MG63 (cell line): ENCODE results near the gene OR4K1. TPM values are rescaled to one million over a fixed set of nuclear protein-coding genes. Genes with fewer than 3 reads are reported as not detected.
A peak's percentile ranks its signal among the peaks of the same experiment; 100 is the strongest.
"Not testable (repeated sequence)": the region's sequence is repeated elsewhere in the genome, so short reads cannot be mapped to it uniquely, and the experiment has no call there.

Experiments used
- DNase-seq: peaks from one replicate; pipeline ENCODE4 v3.0.0-alpha.2; 2020
- H3K27me3 ChIP-seq: fragments of 250-450 bp; sonication (Bioruptor Pico); 2 replicates; pipeline ENCODE4 v1.5.1; 2020; ENCODE audit warnings: mild to moderate bottlenecking, moderate library complexity
- H3K36me3 ChIP-seq: fragments of 250-450 bp; sonication (Bioruptor Pico); 2 replicates; pipeline ENCODE4 v1.5.1; 2020; ENCODE audit warnings: mild to moderate bottlenecking, moderate library complexity
- H3K4me3 ChIP-seq: fragments of 250-450 bp; sonication (Bioruptor Pico); 2 replicates; pipeline ENCODE4 v1.5.1; 2020; ENCODE audit warnings: mild to moderate bottlenecking, moderate library complexity
- H3K9me3 ChIP-seq: fragments of 250-450 bp; sonication (Bioruptor Pico); 2 replicates; pipeline ENCODE4 v1.5.1; 2020; ENCODE audit warnings: mild to moderate bottlenecking, moderate library complexity
- total RNA-seq: library from RNA; depleted of rRNA; stranded (reverse); fragments of >200 nt; shearing (Covaris generic); gene quantifications from 2 replicates; pipeline ENCODE4 v1.2.3, GENCODE V29; 2014; ENCODE audit warnings: low replicate concordance; rRNA removed

OR4K1 gene, protein sequence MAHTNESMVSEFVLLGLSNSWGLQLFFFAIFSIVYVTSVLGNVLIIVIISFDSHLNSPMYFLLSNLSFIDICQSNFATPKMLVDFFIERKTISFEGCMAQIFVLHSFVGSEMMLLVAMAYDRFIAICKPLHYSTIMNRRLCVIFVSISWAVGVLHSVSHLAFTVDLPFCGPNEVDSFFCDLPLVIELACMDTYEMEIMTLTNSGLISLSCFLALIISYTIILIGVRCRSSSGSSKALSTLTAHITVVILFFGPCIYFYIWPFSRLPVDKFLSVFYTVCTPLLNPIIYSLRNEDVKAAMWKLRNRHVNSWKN
- total RNA-seq, result not detected in 2 replicates

DNA sequence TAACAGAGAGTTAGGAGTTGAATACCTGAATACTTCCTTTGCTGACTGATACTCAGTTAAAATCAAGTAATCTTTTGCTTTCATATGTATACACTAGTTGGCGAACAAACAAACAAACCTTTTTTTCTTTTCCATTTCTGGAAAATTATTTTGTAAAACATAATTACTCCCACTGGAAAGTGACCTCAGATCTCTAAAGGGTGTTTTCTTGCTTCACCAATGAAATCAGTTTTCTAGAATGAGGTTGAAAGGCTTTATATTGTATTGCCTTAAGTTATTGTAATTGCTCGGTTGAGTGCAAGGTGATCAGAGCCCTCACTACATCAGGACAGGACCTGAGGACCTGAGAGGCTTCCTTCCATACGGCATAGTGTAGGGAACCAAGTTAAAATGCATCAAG, at the start of gene OR4K1:
Gene OR4K1 (plus strand): TSS at position 301 of the 400 bp plus-strand sequence. CDS start 4,750 bp downstream, outside the sequence.
- Histone ChIP-seq H3K9me3 (no peaks in the 10 kb centered on the region), H3K27me3 (no peaks in the 10 kb centered on the region), H3K36me3 (no peaks in the 10 kb centered on the region), H3K4me3 (no peak within 1 kb of the TSS)
- no peak for DNase-seq

DNA sequence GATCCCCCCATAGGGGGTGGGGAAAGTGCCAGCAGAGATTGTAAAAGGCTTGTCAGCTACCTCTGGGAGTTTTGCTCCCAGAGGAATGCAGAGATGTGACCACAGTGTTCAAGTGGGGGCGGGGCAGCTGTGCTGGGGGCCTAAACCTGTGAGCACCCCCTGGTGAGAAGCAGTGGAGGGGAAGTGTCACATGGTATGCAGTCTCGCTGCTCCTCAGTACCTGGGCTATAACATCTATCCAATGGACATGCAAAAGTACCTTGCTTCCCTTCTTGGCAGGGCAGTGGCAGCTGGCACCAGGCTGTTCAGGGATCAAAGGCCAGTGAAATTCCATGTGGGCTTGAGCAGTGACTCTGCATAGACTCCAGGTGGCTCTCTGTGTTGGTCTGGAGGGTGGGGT, 35.4 kb upstream of the OR4K1 start:
- no peak for DNase-seq

DNA sequence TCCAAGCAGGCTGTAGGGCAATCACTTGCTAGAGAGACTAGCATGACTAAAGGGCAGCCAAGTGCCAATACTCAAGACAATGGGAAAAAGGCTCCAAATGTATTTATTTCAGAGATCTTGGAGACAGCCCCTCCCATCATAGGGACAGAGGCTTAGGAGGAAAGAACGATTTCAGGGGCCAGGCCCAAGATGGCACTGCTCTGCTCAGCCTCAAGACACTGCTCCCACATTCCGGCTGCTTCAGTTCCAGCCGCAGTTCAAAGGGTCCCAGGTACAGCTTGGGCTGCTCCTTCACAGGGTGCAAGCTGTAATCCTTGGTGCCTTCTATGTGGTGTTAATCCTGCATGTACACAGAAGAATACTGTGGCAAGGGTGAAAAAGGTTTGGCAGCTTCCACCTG, 29.7 kb upstream of the OR4K1 start:
- no peak for DNase-seq
- H3K4me3 ChIP-seq, result no peak overlapping the region
- H3K27me3 ChIP-seq, result no peaks in the 10 kb centered on the region
- no peaks in the 10 kb centered on the region for H3K9me3 ChIP-seq
- no peaks in the 10 kb centered on the region for H3K36me3 ChIP-seq

More for the DNA sequence above, 35.4 kb upstream of the OR4K1 start:
- Histone ChIP-seq H3K27me3 (no peaks in the 10 kb centered on the region), H3K36me3 (no peaks in the 10 kb centered on the region), H3K9me3 (peaks cover 3% of the 10 kb centered on the region; the same call in 1 of the 2 replicates), H3K4me3 (no peak overlapping the region)

DNA sequence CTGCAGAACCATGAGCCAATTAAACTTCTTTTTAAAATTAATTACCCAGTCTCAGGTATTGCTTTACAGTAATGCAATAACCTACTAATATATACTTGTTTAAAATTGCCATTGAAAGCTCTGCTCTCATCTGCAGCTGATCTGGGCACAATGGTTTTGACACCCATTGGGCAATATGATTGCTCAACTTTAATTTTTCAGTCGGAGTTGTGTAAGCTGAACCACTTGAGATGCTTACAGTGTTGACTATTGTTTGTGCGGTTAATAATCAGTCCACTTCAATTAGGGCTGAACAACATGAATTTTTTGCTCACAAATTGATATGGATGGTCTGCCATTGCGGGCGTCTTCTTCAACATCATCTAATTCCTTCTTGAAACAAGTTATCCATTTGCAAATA, 28.3 kb upstream of the OR4K1 start:
- no peak for DNase-seq
- H3K4me3 ChIP-seq, result no peak overlapping the region
- H3K36me3 ChIP-seq, result no peaks in the 10 kb centered on the region
- no peaks in the 10 kb centered on the region for H3K9me3 ChIP-seq
- H3K27me3 ChIP-seq, result no peaks in the 10 kb centered on the region

DNA sequence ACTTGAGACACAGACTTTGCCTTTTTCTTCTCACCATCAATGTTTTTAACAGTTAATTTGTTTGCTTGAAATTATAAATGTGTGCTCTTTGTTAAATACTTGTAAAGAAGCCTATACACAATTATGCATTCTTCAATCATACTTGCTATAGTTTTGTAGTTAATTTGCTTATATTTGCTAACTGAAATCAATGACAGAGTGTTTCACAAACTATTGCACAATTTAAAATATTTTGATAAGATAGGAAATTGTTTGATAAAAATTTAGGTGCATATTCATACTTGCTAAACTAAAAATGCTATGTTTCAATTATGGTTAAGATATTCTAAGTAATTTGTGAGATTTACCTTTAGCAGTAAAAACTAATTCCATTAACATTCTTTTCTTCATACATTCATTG, 24.1 kb upstream of the OR4K1 start:
- no peak overlapping the region for H3K4me3 ChIP-seq
- no peaks in the 10 kb centered on the region for H3K36me3 ChIP-seq
- no peak for DNase-seq
- no peaks in the 10 kb centered on the region for H3K9me3 ChIP-seq
- H3K27me3 ChIP-seq, result no peaks in the 10 kb centered on the region

DNA sequence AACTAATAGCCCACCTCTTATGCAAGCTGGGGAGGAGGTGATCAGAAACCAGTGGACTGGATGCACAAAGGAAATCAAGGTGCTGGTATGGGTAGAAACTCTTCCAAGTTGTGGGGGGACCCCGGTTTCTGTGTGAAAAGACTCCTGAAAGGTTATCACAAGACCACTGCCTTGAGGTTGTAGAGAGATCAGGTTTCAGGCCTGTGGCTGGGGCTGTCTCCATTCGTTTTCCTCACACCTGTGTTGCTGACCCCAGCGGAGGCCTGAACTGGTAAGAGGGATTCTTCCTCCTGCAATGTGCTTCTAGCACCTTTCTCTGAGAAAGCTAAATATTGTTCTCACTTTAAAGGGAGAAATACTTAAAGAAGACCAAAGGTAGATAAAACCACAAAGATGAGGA, 19.6 kb upstream of the OR4K1 start:
- Histone ChIP-seq H3K4me3 (no peak overlapping the region), H3K36me3 (no peaks in the 10 kb centered on the region), H3K27me3 (no peaks in the 10 kb centered on the region), H3K9me3 (no peaks in the 10 kb centered on the region)
- DNase-seq, result no peak

DNA sequence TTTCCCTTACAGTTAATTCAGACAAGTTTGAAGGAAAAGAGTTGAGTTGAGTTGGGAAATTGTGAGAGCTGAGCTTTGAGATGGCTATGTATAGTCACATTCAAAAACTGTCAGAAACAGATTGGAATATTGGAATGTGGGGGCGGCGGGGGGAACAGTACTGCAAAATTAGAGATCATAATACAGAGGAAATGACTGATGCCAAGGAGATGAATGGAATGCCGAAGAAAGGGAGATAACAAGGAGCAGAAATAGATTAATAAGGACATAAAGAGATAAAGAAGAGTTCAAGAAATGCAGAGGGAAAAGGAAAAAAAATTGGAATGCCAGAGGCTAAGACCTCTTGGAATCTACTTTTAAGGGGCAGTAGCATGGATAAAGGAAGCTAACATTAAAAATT, 13.5 kb upstream of the OR4K1 start:
- Histone ChIP-seq H3K4me3 (no peak overlapping the region), H3K36me3 (no peaks in the 10 kb centered on the region), H3K9me3 (no peaks in the 10 kb centered on the region), H3K27me3 (no peaks in the 10 kb centered on the region)
- no peak for DNase-seq

DNA sequence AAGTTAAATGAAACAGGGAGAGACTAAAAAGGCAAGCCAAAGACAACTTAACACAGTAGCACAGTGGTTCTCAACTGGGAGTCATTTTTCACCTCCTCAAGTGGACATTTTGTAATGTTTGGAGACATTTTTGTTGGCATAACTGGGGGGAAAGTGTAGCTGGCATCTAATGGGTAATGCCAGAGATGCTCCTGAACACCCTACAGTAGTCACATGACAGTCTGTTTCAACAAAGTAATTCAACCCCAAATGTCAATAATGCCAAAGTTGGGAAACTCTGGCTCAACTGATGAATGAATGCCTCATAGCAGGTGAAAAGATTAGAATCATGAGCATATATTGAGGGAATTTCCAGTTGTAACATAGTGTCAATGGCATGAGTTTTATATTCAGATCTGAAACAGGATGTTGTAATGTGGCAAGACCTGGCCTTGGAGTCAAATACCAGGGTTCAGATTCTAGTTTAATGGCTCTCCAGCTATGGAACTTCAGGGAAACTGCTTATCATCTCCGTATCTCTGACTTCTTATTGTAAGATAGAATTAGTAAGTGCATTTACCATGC, 12.7 kb upstream of the OR4K1 start:
- DNase-seq, result no peak
- no peaks in the 10 kb centered on the region for H3K27me3 ChIP-seq
- no peaks in the 10 kb centered on the region for H3K9me3 ChIP-seq
- no peaks in the 10 kb centered on the region for H3K36me3 ChIP-seq
- H3K4me3 ChIP-seq, result no peak overlapping the region

DNA sequence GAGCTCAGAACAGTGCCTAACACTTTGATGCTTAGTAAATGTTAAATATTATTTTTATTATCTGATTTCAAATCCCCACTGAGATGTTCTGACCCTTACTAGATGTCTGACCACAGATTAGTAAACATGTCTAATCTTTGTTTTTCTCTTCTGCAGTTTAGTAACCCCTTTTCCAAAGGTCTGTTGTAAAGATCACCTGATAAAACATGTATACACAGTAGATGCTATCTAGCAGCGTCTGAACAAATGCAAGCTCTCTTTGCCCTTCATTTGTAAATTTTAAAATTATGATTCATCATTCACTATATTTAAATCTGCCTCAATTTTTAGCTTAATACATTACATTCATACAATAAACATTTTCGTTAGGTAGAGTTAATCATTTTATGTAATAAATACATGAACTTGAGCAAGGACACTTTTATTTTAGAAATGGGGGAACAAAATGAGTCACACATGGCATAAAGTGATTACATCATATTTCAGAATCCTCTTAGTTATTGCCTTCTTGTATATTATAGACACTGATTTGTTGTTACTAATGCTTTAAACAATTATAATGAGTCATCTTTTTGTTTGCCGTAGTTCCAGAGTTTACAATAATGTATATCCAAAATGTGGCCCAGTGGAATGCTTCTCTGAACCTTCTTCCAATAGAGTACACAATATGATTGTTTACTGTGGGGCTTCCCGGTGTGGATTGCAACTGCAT, 12.0 kb upstream of the OR4K1 start:
- no peaks in the 10 kb centered on the region for H3K36me3 ChIP-seq
- peak; percentile 8 for DNase-seq
- H3K4me3 ChIP-seq, result no peak overlapping the region
- no peaks in the 10 kb centered on the region for H3K27me3 ChIP-seq
- H3K9me3 ChIP-seq, result no peaks in the 10 kb centered on the region

DNA sequence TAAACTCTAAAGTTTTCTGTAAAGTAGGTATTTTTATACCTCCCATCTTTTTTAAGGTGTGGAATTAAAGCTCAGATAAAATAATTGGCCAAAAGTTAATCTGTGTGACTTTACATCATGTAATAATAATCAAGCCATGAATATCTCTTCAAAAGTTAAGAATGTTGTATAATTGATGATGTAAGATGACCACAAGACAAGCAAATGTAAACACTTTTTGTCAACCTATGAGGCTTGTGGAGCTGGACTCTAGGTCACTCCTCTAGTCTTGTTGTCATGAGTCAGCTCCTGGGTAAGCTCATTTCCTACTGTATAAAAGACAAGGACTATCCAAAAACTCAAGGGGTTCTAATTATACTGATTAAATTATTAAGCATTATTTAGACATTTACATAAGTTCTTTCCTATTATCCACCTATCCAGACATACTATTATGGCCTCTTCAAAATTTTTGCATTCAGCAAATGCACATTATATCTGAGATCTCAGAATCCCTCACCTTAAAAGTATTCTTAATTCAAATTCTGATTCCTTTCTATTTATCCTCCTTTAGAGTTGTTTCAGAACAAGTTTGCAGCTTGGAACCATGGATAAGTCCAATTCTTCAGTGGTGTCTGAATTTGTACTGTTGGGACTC, 10.6 kb upstream of the OR4K1 start, which contains the start of gene OR4K5:
Gene OR4K5 (plus strand): TSS at position 587 of the 637 bp plus-strand sequence. CDS start 0 bp downstream, at position 587.
- no peak for DNase-seq
- H3K9me3 ChIP-seq, result no peaks in the 10 kb centered on the region
- H3K27me3 ChIP-seq, result no peaks in the 10 kb centered on the region
- H3K36me3 ChIP-seq, result no peaks in the 10 kb centered on the region
- H3K4me3 ChIP-seq, result no peak within 1 kb of the TSS

DNA sequence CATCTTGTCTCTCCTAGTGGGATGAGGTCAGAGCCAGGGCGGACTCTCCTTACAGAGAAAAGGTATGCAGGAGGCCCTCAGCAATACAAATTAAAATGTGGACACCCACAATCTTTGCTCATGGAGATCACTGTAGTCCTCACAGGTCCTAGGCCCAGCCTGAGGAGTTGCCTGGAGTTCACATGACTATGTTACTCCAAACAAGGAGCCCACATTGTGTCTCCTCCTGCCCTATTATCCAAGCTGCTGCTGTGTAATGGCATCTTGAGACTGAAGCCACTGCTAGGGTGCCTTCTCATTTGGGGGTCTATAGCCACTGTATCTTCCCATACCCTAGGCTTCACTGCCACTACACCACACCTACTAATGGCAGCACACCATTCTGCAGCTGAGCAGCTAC, 11.0 kb downstream of the OR4K1 start:
- H3K36me3 ChIP-seq, result no peaks in the 10 kb centered on the region
- DNase-seq, result no peak
- no peak overlapping the region for H3K4me3 ChIP-seq
- no peaks in the 10 kb centered on the region for H3K9me3 ChIP-seq
- H3K27me3 ChIP-seq, result no peaks in the 10 kb centered on the region

DNA sequence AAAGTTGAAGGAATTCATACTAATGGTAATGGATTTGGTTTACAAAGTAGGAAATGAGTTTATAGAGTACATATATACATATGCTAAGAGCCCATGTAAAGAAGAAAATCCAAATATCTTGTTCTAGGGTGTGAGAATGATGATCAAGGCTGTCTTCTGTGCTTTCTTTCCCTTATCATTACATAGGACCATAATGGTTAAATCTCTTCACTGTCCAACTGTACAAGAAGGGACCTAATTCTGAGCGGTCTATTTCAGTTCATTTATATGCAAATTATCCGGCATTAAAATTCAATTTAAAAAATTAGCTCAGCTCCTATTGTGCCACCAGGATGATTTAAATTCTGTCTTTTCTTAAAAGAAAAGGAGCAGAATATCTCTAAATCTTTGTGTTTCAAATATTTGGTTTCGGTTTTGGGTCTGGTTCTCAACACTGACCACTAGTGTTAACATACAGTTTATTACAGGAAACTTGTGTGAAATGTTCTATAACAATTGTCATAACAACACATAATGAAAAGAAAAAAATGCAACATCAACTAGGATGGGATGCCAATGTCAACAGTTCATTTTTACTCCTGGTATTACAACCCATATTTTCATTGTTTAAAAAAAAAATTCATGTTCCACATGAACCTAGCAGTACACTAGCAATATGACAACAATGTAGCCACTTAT, 16.8 kb downstream of the OR4K1 start:
- Histone ChIP-seq H3K36me3 (no peaks in the 10 kb centered on the region), H3K4me3 (no peak overlapping the region), H3K9me3 (no peaks in the 10 kb centered on the region), H3K27me3 (no peaks in the 10 kb centered on the region)
- DNase-seq, result no peak

DNA sequence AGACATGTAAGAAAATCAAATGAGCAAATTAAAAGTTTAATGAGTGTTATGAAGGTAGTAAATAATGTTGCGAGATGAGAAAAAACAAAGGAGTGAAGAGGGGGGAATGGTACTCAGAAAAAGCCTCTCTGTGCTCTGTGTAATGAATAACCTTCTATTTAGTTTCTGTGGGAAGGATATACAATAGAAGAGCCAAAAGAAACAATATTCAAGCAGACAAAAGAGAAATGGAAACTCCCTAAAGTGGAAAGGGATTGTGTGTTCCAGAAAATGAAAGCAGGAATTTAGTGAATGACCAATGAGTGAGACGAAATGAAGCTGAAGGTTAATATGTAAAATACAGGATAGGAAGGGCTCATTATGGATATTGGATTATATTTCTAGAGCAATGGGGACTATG, 18.5 kb downstream of the OR4K1 start:
- no peaks in the 10 kb centered on the region for H3K27me3 ChIP-seq
- no peaks in the 10 kb centered on the region for H3K9me3 ChIP-seq
- H3K4me3 ChIP-seq, result no peak overlapping the region
- no peaks in the 10 kb centered on the region for H3K36me3 ChIP-seq
- no peak for DNase-seq

DNA sequence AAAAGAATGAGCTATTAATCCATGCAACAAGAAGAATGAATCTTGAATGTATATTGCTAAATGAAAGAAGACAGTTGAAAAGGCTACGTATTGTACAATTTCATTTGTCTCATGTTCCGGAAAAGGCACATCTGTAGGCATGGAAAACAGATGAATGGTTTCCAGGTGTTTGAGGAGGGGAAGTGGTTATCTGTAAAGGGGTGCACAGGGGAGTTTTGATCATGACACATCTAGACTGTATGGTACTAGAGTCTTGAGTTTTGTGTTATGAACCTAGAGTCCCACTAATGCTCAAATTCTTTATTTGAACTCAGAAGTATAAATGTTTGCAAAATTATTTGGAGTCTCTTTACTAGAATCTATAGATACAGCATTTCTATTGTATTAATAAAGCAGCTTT, 39.0 kb downstream of the OR4K1 start:
- H3K4me3 ChIP-seq, DNase-seq, H3K27me3 ChIP-seq, H3K36me3 ChIP-seq, H3K9me3 ChIP-seq: not testable (repeated sequence)

DNA sequence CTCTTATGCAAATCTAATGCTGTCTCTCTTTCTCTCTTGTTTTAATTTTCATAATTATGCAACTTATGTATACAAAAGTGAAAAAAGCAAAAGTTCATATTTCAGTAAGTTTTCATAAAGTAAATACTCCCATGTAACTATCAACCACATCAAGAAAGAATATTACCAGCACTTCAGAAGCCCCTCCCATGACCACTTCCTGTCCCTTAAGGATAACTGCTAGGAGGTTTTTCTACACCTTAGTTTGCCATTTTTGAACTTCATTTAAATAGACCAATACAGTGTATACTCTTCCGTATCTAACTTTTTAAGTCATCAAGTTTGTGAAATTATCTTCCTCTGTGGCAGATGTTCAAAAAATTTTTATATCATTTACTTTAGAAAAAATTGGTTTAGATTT, 44.1 kb downstream of the OR4K1 start:
- Histone ChIP-seq H3K36me3 (no peaks in the 10 kb centered on the region), H3K9me3 (no peaks in the 10 kb centered on the region), H3K4me3 (no peak overlapping the region), H3K27me3 (no peaks in the 10 kb centered on the region)
- no peak for DNase-seq

DNA sequence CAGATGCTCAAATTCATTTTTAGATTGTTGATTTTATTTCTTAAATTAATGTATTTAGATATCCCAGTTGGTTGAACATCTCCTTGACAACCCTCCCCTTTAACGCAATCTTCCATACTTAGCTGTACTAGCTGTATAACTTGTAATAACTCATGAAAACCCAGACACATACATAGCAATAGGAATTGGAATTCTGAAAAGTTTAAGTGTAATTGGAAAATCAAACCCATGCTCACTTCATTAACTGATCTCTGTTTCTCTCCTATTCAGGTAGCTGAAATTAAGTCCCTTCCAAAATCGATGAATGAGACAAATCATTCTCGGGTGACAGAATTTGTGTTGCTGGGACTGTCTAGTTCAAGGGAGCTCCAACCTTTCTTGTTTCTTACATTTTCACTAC, 44.6 kb downstream of the OR4K1 start, which contains the start of gene OR4K15:
Gene OR4K15 (plus strand): TSS at position 301 of the 400 bp plus-strand sequence. CDS start 0 bp downstream, at position 301.
- no peak within 1 kb of the TSS for H3K4me3 ChIP-seq
- no peaks in the 10 kb centered on the region for H3K27me3 ChIP-seq
- H3K9me3 ChIP-seq, result no peaks in the 10 kb centered on the region
- H3K36me3 ChIP-seq, result no peaks in the 10 kb centered on the region
- no peak for DNase-seq
